ENCODE data around the gene TFR2.

TFR2 gene

DNA sequence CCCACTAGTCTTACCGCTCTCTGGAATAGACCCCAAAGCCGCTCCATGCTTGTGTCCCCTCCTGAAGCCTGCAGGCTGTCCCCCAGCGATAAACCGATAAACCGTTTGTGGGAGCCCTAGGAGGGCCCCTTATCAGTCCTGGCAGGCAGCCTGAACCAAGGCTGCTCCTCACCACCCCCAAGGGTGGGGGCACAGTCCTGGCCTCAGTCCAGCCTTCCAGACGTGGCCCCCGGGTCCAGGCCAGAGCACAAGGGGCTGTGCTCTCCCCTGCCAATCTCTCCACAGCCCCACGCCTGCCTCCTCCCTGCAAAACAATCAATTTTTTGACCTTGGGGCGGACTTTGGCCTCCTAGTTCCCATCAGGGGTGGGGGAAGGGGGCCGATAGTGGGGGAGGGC lies at the start of gene TFR2:
TSS of gene TFR2 (minus strand) at position 90 of the 397 bp plus-strand sequence. CDS start at position 47, 43 bp downstream.
- DNase-seq = no peak

GRCh38 chr7:100689230-100690135 lies 48.1 kb upstream of the TFR2 start:
- DNase-seq = no peak

GRCh38 chr7:100688326-100688860 lies 47.0 kb upstream of the TFR2 start:
- DNase-seq = no peak

- no peak for DNase-seq
Observed at GRCh38 chr7:100687751-100688300, 46.5 kb upstream of the TFR2 start.

- DNase-seq = no peak
Observed at GRCh38 chr7:100687261-100687660, 45.9 kb upstream of the TFR2 start.

DNA sequence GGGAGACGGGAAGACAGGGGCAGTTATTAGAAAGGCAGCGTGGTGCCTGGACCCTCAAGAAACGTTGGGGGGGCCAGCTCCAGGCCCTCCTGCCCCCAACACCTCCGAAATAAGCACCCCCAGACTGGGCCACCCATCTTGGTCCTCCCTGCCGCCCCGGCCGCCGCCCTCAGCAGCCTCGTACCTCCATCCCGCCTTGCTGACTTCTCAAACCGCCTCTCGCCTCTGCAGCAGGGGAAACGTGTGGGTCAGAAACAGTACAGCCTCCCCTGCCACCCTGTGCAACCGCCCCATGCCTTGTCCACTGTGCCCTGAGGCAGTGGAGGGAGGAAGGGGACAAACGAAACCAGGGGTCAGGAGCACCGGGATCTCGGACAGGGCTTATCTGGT lies 45.5 kb upstream of the TFR2 start:
- no peak for DNase-seq

DNA sequence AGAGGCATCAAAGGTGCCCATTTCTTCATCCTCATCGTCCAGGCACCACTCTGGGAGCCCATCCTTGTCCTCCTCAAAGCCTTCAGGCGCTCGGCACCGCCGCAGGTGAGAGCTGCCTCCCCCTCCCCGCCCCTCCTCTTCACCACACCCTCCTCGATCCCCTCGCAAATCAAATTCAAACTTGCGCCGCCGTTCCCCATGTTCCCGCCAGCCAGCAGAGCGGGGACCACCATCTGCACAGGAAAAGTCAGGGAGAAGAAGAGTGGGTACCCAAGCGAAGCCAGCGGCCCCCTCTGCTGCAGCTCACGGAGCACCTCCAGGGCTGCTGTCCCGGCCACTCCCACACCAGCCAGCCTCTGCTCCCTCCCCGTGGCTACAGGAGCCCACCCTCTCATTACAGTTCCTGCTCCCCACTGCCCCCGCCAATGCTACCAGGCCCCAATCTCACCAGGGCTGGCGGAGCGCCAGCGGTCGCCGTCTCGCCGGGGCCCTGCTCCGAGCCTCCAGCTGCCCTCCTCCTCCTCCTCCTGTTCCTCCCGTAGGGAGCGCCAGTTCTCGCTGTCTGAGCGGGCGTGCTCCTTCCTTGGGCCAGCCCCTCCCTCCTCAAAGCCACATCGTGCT lies 45.0 kb upstream of the TFR2 start:
- no peak for DNase-seq

DNA sequence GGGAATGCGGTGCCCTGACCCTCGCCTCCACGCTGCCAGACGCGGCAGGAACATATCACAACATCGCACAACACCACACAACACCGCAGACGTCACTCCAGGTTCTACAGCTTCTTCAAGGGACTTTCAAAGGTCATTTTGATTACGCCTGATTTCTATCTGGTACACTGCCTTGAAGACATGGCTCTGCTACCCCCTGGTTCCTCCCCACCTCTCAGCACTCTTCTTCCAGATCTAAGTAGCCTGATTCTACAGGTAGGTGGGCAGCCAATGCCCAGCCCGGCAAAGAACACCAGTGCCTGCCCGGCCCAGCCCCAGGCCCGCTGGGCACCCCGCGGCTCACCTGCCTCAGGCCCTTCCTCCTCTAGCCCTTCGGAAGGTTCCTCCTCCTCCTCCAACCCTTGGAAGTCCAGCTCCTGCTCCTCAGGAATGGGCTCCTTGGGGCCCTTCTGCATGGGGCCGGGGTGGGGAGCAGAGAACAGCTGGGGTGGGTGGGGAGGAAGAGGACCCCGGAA lies 44.3 kb upstream of the TFR2 start:
- no peak for DNase-seq

DNA sequence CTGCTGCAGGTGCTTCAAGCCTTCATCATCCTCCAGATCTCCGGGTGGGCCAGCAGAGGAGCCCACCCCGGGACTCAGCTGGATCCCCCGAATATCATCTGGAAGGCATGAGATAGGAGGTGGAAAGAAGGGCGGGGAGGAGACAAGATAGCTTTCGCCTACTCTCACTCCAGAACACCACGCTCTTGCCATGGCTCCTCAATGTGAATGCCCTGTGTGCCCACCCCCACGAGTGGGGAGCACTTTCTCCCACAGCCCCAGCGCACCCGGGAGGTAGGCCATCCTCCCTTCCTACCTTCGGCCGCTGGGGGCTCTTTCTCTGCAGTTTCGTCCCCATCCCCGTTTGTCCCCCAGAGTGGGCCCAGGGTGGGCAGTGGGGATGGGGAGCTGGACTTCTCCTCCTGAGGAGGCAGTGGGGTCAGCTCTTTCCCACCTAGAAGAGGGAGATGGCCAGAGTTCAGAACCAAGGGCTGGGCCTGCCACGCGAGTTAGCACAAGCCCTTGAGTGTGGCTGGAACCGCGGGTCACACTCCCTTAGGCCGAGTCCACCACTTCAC lies 43.8 kb upstream of the TFR2 start:
- no peak for DNase-seq

GRCh38 chr7:100684534-100685042 lies 43.2 kb upstream of the TFR2 start:
- DNase-seq = no peak

- no peak for DNase-seq
Observed at GRCh38 chr7:100683659-100684533, 42.5 kb upstream of the TFR2 start.

DNA sequence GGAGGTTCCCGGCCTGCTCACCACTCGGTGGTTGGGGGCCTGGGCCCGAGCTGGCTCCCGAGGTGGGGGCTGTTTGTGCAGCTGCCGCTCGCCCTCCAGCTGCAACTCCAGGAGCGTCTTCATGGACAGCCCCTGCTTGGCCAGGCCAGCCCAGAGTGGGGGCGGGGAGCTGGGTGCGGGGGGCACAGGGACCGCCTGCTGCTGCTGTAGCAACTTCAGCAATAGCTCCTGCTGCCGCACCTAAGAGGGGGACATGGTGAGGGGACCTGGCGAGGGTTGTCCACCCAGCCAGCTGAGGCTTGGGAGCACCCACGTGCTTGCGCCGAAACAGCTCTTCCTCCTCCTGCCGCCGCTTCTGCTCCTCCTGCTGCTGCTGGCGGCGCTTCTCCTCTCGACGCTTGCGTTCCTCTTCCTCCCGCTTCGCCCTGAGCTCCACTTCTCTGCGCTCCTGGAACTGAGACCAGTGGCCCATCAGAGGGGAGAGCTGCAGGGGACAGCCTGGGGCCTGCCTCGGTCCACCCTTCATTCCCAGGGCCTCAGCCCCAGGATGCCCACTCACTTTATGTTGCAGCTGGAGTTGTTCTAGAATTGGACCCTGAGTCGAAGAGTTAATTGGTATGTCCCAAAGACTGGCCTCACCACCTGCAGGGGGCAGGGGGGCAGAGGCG lies 41.8 kb upstream of the TFR2 start:
- DNase-seq = no peak

DNA sequence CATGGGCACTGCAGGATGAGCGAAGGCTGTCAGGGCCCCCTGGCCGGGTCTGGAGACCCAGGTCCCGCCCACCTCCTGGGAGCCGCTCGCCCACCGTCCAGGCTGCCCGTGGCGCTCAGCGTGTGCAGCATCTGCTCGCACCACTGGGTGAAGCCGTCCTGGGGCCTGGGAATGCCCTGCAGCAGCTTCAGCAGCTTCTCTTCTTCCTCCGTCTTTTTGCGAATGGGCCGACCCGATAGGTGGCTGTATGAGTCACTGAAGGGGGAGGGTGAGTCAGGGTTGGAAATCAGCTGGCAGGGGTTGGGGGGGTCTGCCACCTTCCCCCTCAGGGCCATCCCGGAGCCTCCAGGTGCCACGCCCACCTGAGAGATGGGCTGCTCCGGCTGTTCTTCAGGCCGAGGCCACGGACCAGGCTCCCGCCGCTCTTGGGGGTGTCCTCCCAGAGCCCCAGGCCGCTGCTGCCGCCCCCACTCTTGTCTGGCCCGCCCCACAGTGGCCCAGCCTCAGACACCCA lies 40.9 kb upstream of the TFR2 start:
- DNase-seq = no peak

GRCh38 chr7:100681491-100682227 lies 40.3 kb upstream of the TFR2 start:
- no peak for DNase-seq

DNA sequence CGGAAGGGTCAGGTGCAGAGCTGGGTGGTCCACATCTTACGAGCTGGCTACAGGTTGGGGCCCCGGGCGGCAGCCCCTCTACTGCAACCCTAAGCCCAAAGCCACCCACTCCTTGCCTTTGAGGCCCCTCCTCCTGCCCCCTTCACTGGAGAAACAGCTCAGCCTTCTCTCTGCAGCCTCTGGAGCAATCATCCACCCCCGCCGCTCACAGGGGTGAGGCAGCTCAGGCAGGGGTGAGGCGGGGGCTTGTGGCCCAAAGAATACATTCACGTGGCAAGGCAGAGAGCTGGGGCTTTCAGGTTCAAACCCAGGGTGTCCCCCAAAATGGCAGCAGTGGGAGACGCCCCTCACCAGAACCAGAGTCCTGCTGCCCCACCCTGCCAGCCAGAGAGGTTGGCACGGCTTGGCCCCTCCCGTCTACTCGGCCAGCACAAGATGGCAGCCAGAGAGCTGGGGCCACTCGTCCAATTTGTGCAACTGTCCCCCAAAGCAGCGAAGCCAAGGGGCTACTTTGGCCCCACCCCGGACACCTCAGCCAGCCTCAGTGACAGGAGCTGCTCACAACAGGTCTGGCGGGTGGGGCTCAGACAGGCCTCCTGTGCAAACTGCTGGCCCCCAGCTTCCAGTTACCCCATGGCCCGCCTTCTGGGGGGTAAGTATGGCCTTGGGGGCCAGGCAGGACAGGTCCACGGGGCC lies 39.4 kb upstream of the TFR2 start:
- DNase-seq = no peak

DNA sequence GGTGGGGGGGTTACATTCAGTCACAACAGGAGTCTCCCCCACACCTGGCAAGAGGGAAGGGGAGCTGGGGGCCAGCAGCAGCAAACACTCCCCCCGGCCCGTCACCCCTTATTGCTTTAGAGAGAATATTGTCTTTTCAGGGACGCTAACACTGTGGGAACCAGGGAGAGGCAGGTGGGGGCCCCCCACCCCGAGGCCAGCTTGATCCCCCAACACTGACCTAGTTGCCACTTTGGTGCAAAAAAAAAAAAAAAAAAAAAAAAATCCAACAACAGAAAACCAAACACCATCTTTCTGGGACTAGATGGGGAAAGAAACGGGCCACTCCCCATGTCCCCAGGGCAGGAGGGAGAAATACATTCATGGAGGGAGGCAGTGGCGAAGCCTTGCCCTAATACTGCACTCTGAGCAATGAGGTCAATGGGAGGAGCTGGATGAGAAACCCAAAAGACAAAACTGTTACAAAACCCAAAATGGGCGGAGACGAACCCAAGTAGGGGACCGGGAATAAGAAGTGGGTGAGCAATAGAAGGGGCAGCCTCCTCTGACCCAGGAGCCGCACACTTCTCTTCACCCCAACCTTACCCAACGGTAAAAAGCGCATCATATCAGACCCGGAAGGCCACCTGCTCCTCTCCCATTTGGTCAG lies 38.7 kb upstream of the TFR2 start:
- no peak for DNase-seq

DNA sequence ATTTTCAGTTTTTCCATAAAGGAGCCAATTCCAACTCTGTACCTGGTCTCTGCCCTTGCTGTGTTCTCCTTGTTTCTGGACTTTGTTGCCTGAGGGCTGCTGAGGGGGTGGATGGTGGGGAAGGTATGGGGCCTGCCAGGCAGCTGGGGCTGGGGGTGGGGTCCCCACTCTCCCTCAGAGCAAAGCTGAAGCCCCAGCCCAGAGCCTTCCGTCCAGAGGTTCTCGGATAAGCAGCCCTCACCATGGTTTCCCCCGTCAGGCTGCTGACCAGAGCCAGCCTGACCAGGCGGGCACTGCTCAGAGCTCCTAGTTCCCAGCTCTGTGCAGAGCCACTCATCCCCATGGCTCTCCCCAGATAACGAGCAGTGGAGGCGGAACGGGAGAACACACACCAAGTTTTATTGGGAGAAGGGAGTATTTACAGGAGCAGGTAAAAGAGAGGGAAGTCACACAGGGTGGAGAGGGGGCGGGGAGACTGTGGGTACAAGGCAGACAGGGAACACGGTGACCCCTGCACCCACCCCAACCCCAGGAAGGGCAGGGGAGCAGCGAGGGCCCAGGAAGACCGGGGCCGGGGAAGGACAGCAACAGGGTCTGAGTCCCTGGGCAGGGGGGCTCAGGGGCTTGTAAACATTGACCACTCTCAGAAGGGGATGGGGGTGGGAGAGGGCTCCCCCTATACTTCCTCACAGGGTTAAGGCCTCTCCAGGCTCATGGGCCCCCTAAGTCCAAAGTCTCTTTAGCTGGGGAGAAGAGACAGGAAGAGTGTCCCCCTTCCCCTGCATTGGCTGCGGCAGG lies 38.0 kb upstream of the TFR2 start:
- DNase-seq = no peak

DNA sequence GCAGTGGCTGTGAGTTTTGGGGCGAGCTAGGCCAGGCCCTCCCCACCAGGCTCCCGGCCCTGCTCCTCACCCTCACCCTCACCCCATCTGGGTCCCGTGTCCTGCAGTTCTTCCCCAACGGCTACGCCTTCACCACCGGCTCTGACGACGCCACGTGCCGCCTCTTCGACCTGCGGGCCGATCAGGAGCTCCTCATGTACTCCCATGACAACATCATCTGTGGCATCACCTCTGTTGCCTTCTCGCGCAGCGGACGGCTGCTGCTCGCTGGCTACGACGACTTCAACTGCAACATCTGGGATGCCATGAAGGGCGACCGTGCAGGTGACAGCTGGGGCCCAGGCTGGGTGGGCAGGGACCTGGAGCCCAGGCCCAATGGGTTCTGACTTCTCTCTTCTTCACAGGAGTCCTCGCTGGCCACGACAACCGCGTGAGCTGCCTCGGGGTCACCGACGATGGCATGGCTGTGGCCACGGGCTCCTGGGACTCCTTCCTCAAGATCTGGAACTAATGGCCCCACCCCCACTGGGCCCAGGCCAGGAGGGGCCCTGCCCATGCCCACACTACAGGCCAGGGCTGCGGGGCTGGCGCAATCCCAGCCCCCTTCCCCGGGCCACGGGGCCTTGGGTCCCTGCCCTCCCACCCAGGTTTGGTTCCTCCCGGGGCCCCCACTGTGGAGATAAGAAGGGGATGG lies 37.1 kb upstream of the TFR2 start:
- no peak for DNase-seq
